CD4-positive, alpha-beta T cell (primary cell): ENCODE data around the gene MSH3. TPM values are rescaled to one million over a fixed set of nuclear protein-coding genes. Genes with fewer than 3 reads are reported as not detected.
"Not testable (repeated sequence)": the region's sequence is repeated elsewhere in the genome, so short reads cannot be mapped to it uniquely, and the experiment has no call there.

Experiments used
- ATAC-seq: fragments of 200-7000 bp; cut with Tn5 transposase; one replicate; pipeline ENCODE4 v1.10.0; 2022; ENCODE audit warnings: mild to moderate bottlenecking; ENCODE audit not compliant: poor library complexity
- CTCF ChIA-PET: fragments of 350-600 bp; sonication (Branson Sonifier 250); formaldehyde crosslinking; loops from one replicate; lab custom pipeline; 2021; ENCODE audit warnings: antibody characterized with exemption, inconsistent platforms; lab: Charles Lee
- POLR2A ChIA-PET: fragments of 350-600 bp; sonication (Branson Sonifier 250); formaldehyde crosslinking; loops from one replicate; lab custom pipeline; 2021; ENCODE audit warnings: antibody characterized with exemption, inconsistent platforms; lab: Charles Lee
- DNase-seq, 14 experiments: peaks; one replicate each; pipeline ENCODE4 v3.0.0-alpha.2; 2013 to 2020; ENCODE audit warnings: mixed read lengths in 2 of 14
- H3K27ac ChIP-seq, 2 donors: one replicate each; pipeline versions ENCODE4 v1.5.1 to v1.7.0; 2013; ENCODE audit warnings: low read length in 2 of 2, low read depth in 1 of 2, mild to moderate bottlenecking in 1 of 2
- H3K27me3 ChIP-seq, 2 experiments: 1 replicate in 1 of 2; 2 replicates in 1 of 2; pipeline versions ENCODE4 v1.6.1 to v1.7.0; 2013; ENCODE audit warnings: low read length in 2 of 2, control low read depth in 1 of 2, mild to moderate bottlenecking in 1 of 2, moderate library complexity in 1 of 2; ENCODE audit not compliant: insufficient read depth in 2 of 2, control insufficient read depth in 1 of 2
- H3K36me3 ChIP-seq: one replicate; pipeline ENCODE4 v1.6.1; 2013; ENCODE audit warnings: low read length, control low read depth; ENCODE audit not compliant: insufficient read depth
- H3K4me1 ChIP-seq: one replicate; pipeline ENCODE4 v1.6.1; 2013; ENCODE audit warnings: low read length, control low read depth; ENCODE audit not compliant: insufficient read depth
- H3K4me3 ChIP-seq: one replicate; pipeline ENCODE4 v1.5.1; 2013; ENCODE audit warnings: mild to moderate bottlenecking, low read length, moderate library complexity
- H3K9me3 ChIP-seq, 2 experiments: 1 replicate in 1 of 2; 2 replicates in 1 of 2; pipeline versions ENCODE4 v1.6.1 to v1.7.0; 2013; ENCODE audit warnings: low read length in 2 of 2, mild to moderate bottlenecking in 2 of 2, control low read depth in 1 of 2, moderate library complexity in 1 of 2; ENCODE audit not compliant: control insufficient read depth in 1 of 2, insufficient read depth in 1 of 2
- H3K27ac Mint-ChIP-seq: one replicate; pipeline ENCODE4 v1.8.0; 2020; ENCODE audit warnings: mixed read lengths
- H3K27me3 Mint-ChIP-seq: one replicate; pipeline ENCODE4 v1.8.0; 2021; ENCODE audit warnings: mixed read lengths
- H3K36me3 Mint-ChIP-seq: one replicate; pipeline ENCODE4 v1.8.0; 2021; ENCODE audit warnings: low read depth, mixed read lengths
- H3K4me1 Mint-ChIP-seq: one replicate; pipeline ENCODE4 v1.8.0; 2021; ENCODE audit warnings: low read depth, mixed read lengths
- H3K4me3 Mint-ChIP-seq: one replicate; pipeline ENCODE4 v1.8.0; 2020; ENCODE audit warnings: mild to moderate bottlenecking, mixed read lengths
- H3K9me3 Mint-ChIP-seq: one replicate; pipeline ENCODE4 v1.8.0; 2020; ENCODE audit warnings: mixed read lengths
- intact Hi-C, 2 experiments: fragments of 100-400 bp; cut with DNase I in 1 of 2; cut with micrococcal nuclease in 1 of 2; formaldehyde crosslinking; loops; one replicate each; pipeline versions ENCODE4 v1.15.1 to v1.9.0; 2023 to 2025; cut with DNase I, micrococcal nuclease
- total RNA-seq, 174 experiments: library from RNA in 2 of 174; stranded (reverse) in 2 of 174; gene quantifications; one replicate each; pipeline ENCODE4 v1.2.3 and lab custom pipeline; 2021 to 2026
- TF ChIP-seq, protein P1 (sequence below): fragments of 200-600 bp; IDR thresholded peaks from one replicate; pipeline ENCODE4 v1.8.0; 2022; ENCODE audit warnings: antibody characterized with exemption, mild to moderate bottlenecking

MSH3 gene
- total RNA-seq, 2 experiments from 2014 or later = 11.3 to 13.0 TPM

DNA sequence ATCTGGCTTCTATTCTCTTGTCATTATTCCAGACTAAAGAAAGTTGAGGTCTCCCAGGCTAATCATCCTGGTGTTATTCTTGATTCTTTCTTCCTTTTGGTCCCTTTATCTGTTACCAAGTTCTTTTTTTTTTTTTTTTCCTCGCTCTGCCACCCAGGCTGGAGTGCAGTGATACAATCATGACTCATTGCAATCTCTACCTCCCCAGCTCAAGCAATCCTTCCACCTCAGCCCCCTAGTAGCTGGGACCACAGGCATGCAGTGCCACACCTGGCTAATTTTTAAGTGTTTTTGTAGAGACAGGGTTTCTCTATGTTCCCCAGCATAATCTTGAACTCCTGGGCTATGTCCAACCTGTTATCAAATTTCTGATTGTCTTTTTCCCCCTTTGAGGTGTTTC lies 126.9 kb downstream of the MSH3 start:
- no peak overlapping the region for H3K27ac ChIP-seq

DNA sequence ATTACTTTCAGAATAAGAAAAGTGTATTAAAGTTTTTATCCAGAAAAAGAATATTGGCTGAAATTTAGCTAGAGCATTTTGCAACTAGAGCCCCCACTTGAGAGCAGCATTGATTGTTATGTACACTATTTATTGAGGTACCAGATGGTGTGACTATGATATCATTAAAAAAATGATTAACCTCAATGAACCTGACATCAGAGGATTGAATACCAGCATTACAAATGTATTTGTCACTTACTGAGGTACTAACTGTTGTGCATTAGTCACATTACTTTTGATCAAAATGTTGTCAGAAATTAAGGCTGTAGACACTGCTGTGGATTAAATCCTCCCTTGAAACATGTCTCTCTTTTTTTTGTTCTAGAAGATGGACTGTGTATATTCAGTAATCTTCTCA lies 128.2 kb downstream of the MSH3 start:
- Histone ChIP-seq H3K27ac (no peak overlapping the region), H3K9me3 (no peaks in the 10 kb centered on the region), H3K4me3 (no peak overlapping the region), H3K27me3 (no peaks in the 10 kb centered on the region), H3K36me3 (peaks cover 16% of the 10 kb centered on the region), H3K4me1 (peaks cover 4% of the 10 kb centered on the region)
- Mint-ChIP-seq H3K9me3 (no peaks in the 10 kb centered on the region), H3K4me3 (no peak overlapping the region), H3K4me1 (peaks cover 5% of the 10 kb centered on the region), H3K27ac (no peak overlapping the region), H3K36me3 (peaks cover 81% of the 10 kb centered on the region), H3K27me3 (no peaks in the 10 kb centered on the region)
- ATAC-seq = no peak
- ChIA-PET POLR2A (no interaction called here), CTCF (no interaction called here)
- intact Hi-C loops = no loop called here
- no peak for DNase-seq
- TF ChIP-seq, protein P1, sequence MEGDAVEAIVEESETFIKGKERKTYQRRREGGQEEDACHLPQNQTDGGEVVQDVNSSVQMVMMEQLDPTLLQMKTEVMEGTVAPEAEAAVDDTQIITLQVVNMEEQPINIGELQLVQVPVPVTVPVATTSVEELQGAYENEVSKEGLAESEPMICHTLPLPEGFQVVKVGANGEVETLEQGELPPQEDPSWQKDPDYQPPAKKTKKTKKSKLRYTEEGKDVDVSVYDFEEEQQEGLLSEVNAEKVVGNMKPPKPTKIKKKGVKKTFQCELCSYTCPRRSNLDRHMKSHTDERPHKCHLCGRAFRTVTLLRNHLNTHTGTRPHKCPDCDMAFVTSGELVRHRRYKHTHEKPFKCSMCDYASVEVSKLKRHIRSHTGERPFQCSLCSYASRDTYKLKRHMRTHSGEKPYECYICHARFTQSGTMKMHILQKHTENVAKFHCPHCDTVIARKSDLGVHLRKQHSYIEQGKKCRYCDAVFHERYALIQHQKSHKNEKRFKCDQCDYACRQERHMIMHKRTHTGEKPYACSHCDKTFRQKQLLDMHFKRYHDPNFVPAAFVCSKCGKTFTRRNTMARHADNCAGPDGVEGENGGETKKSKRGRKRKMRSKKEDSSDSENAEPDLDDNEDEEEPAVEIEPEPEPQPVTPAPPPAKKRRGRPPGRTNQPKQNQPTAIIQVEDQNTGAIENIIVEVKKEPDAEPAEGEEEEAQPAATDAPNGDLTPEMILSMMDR = no peak

More for the DNA sequence above, 126.9 kb downstream of the MSH3 start:
- ATAC-seq (no peak), DNase-seq (no peak)
- TF ChIP-seq, protein P1 = no peak
- ChIA-PET POLR2A (no interaction called here), CTCF (no interaction called here)
- H3K4me1 Mint-ChIP-seq = peaks cover 10% of the 10 kb centered on the region
- Histone ChIP-seq H3K36me3 (peaks cover 14% of the 10 kb centered on the region), H3K9me3 (no peaks in the 10 kb centered on the region), H3K27me3 (no peaks in the 10 kb centered on the region), H3K4me3 (no peak overlapping the region), H3K4me1 (peaks cover 4% of the 10 kb centered on the region)
- H3K4me3 Mint-ChIP-seq = no peak overlapping the region
- intact Hi-C loops = no loop called here
- peaks cover 77% of the 10 kb centered on the region for H3K36me3 Mint-ChIP-seq
- H3K27me3 Mint-ChIP-seq = no peaks in the 10 kb centered on the region
- H3K9me3 Mint-ChIP-seq = no peaks in the 10 kb centered on the region
- no peak overlapping the region for H3K27ac Mint-ChIP-seq

DNA sequence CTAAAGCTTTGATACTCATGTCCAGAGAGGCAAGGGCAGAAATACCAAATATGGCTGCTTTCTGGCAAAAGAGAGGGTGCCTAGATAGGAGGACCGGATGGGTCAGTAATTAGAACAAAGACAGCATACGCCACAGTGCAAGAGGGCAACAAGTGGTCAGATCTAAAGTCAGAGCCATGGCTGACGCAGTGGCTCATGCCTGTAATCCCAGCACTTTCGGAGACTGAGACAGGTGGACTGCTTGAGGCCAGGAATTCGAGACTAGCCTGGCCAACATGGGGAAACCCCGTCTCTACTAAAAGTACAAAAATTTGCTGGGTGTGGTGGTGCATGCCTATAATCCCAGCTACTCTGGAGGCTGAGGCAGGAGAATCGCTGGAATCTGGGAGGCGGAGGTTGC lies 129.3 kb downstream of the MSH3 start:
- peaks cover 72% of the 10 kb centered on the region for H3K36me3 Mint-ChIP-seq
- intact Hi-C loops, H3K27me3 ChIP-seq, POLR2A ChIA-PET, H3K4me3 ChIP-seq, H3K4me1 ChIP-seq, H3K27ac Mint-ChIP-seq, CTCF ChIA-PET, H3K27ac ChIP-seq, ATAC-seq, DNase-seq, H3K4me1 Mint-ChIP-seq, H3K4me3 Mint-ChIP-seq, H3K9me3 Mint-ChIP-seq, H3K27me3 Mint-ChIP-seq, H3K9me3 ChIP-seq: not testable (repeated sequence)
- H3K36me3 ChIP-seq = peaks cover 24% of the 10 kb centered on the region

DNA sequence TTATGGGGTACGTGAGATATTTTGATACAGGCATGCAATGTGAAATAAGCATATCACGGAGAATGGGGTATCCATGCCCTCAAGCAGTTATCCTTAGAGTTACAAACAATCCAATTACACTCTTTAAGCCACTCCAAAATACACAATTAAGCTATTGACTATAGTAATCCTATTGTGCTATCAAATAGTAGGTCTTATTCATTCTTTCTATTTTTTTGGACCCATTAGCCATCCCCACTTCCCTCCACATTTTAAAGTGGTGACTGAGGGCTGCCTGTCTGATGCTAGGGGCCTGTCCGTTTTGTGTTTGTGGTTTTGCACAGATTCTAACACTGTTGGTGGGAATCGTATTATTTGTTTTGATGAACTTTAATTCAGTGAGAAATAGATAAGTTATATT lies 130.0 kb downstream of the MSH3 start:
- ChIA-PET CTCF (no interaction called here), POLR2A (no interaction called here)
- peaks cover 74% of the 10 kb centered on the region for H3K36me3 Mint-ChIP-seq
- Histone ChIP-seq H3K27me3 (no peaks in the 10 kb centered on the region), H3K36me3 (peaks cover 23% of the 10 kb centered on the region), H3K27ac (no peak overlapping the region), H3K9me3 (no peaks in the 10 kb centered on the region), H3K4me3 (no peak overlapping the region), H3K4me1 (no peaks in the 10 kb centered on the region)
- ATAC-seq = no peak
- H3K9me3 Mint-ChIP-seq = no peaks in the 10 kb centered on the region
- H3K27me3 Mint-ChIP-seq = no peaks in the 10 kb centered on the region
- H3K27ac Mint-ChIP-seq = no peak overlapping the region
- TF ChIP-seq, protein P1 = no peak
- no peaks in the 10 kb centered on the region for H3K4me1 Mint-ChIP-seq
- intact Hi-C loops = no loop called here
- DNase-seq = no peak
- H3K4me3 Mint-ChIP-seq = no peak overlapping the region

DNA sequence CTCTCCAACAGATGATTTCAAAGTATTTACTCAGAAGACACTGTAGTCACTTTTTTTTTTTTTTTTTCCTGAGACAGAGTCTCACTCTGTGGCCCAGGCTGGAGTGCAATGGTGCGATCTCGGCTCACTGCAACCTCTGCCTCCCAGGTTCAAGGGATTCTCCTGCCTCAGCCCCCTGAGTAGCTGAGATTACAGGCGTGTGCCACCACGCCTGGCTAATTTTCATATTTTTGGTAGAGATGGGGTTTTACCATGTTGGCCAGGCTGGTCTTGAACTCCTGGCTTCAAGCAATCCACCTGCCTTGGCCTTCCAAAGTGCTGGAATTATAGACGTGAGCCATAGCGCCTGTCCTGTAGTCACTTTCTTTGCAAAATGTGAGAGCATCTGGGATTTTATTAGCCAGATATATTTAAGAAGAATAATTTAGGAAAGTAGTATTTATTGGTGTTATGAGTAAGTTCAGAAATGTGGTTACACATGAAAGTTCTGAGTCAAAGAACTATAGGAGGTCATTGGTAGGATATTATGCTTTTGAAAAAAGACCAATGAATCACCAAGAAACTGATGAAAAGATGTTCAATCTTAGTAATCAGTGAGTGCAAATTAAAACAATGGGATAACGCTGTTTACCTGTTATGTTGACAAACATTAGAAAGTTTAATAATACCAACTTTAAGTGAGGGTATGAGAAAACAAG lies 135.0 kb downstream of the MSH3 start:
- intact Hi-C loops, H3K9me3 Mint-ChIP-seq, H3K4me1 ChIP-seq, H3K4me3 ChIP-seq, H3K27me3 Mint-ChIP-seq, H3K9me3 ChIP-seq, H3K27ac ChIP-seq, CTCF ChIA-PET, H3K4me1 Mint-ChIP-seq, H3K4me3 Mint-ChIP-seq, DNase-seq, H3K27ac Mint-ChIP-seq, H3K27me3 ChIP-seq, POLR2A ChIA-PET, ATAC-seq: not testable (repeated sequence)
- H3K36me3 ChIP-seq = peaks cover 34% of the 10 kb centered on the region
- peaks cover 65% of the 10 kb centered on the region for H3K36me3 Mint-ChIP-seq
